ENCODE data around the gene RYR3.

The RYR3 gene

GRCh38 chr15:33503681-33504080 is 192.9 kb downstream of the RYR3 start:
- Histone ChIP-seq H3K27me3 (no peaks in the 10 kb centered on the region), H3K4me3 (no peak overlapping the region), H3K4me1 (peaks cover 0 to 20% (median 2%) of the 10 kb centered on the region in 4 donors), H3K9me3 (no peaks in the 10 kb centered on the region), H3K36me3 (no peaks in the 10 kb centered on the region), H3K27ac (no peak overlapping the region)
- TF ChIP-seq CTCF (IDR thresholded peaks at IDR 0.05), result no peak
- DNase-seq, result no peak
- intact Hi-C loops (cut with DNase I; ENCODE audit: low total_unique reads), result no loop called here

GRCh38 chr15:33506781-33507296 is 196.1 kb downstream of the RYR3 start:
- TF ChIP-seq CTCF (IDR thresholded peaks at IDR 0.05), result no peak
- no peak overlapping the region for H3K4me3 ChIP-seq
- intact Hi-C loops (cut with DNase I; ENCODE audit: low total_unique reads), result no loop called here
- peaks cover 0 to 16% (median 2%) of the 10 kb centered on the region in 4 donors for H3K4me1 ChIP-seq
- DNase-seq, result no peak
- no peak overlapping the region for H3K27ac ChIP-seq
- H3K27me3 ChIP-seq, result no peaks in the 10 kb centered on the region
- H3K36me3 ChIP-seq, result no peaks in the 10 kb centered on the region
- H3K9me3 ChIP-seq, result no peaks in the 10 kb centered on the region

- no peak for DNase-seq
- intact Hi-C loops (cut with DNase I; ENCODE audit: low total_unique reads), result no loop called here
- Histone ChIP-seq H3K4me3 (no peak overlapping the region), H3K27me3 (no peaks in the 10 kb centered on the region), H3K36me3 (no peaks in the 10 kb centered on the region), H3K9me3 (no peaks in the 10 kb centered on the region), H3K4me1 (peaks cover 0 to 7% (median 0%) of the 10 kb centered on the region in 4 donors), H3K27ac (no peak overlapping the region)
- TF ChIP-seq CTCF (IDR thresholded peaks at IDR 0.05), result no peak
Observed at GRCh38 chr15:33508703-33509102, 197.9 kb downstream of the RYR3 start.

- DNase-seq, result no peak
- Histone ChIP-seq H3K9me3 (no peaks in the 10 kb centered on the region), H3K4me1 (no peaks in the 10 kb centered on the region), H3K36me3 (no peaks in the 10 kb centered on the region), H3K4me3 (no peak overlapping the region), H3K27ac (no peak overlapping the region), H3K27me3 (no peaks in the 10 kb centered on the region)
- intact Hi-C loops (cut with DNase I; ENCODE audit: low total_unique reads), result no loop called here
- TF ChIP-seq CTCF (IDR thresholded peaks at IDR 0.05), result no peak
Observed at GRCh38 chr15:33515121-33515520, 204.4 kb downstream of the RYR3 start.

GRCh38 chr15:33516563-33516962 is 205.8 kb downstream of the RYR3 start:
- no peak for TF ChIP-seq CTCF (IDR thresholded peaks at IDR 0.05)
- DNase-seq, result no peak
- H3K27ac ChIP-seq, result no peak overlapping the region
- H3K27me3 ChIP-seq, result no peaks in the 10 kb centered on the region
- H3K36me3 ChIP-seq, result no peaks in the 10 kb centered on the region
- intact Hi-C loops (cut with DNase I; ENCODE audit: low total_unique reads), result no loop called here
- no peaks in the 10 kb centered on the region for H3K9me3 ChIP-seq
- H3K4me1 ChIP-seq, result no peaks in the 10 kb centered on the region
- no peak overlapping the region for H3K4me3 ChIP-seq

- intact Hi-C loops (cut with DNase I; ENCODE audit: low total_unique reads), result no loop called here
- TF ChIP-seq CTCF (IDR thresholded peaks at IDR 0.05), result no peak
- H3K4me3 ChIP-seq, result no peak overlapping the region
- no peak for DNase-seq
- no peaks in the 10 kb centered on the region for H3K27me3 ChIP-seq
- no peak overlapping the region for H3K27ac ChIP-seq
- H3K9me3 ChIP-seq, result no peaks in the 10 kb centered on the region
- H3K36me3 ChIP-seq, result no peaks in the 10 kb centered on the region
- H3K4me1 ChIP-seq, result no peaks in the 10 kb centered on the region
Observed at GRCh38 chr15:33517944-33518343, 207.2 kb downstream of the RYR3 start.

All from tibial artery (tissue), 4 donors.